HG03571 (cell line): ENCODE measurements around the gene CTLA4.

Source experiments
- ATAC-seq: cut with Tn5 transposase; IDR thresholded peaks from one replicate; pipeline ENCODE4 v1.9.1; 2021; ENCODE audit not compliant: unreplicated experiment

CTLA4 gene

GRCh38 chr2:203889944-203890343 is 22.4 kb downstream of the CTLA4 start:
- ATAC-seq, result no peak

- no peak for ATAC-seq
These were observed 23.2 kb downstream of the CTLA4 start for GRCh38 chr2:203890733-203891132.

GRCh38 chr2:203891474-203891873 is 23.9 kb downstream of the CTLA4 start:
- ATAC-seq, result no peak

GRCh38 chr2:203892207-203892606 is 24.6 kb downstream of the CTLA4 start:
- ATAC-seq, result no peak

- ATAC-seq, result no peak
These were observed 25.8 kb downstream of the CTLA4 start for GRCh38 chr2:203893401-203893800.

- no peak for ATAC-seq
These were observed 26.3 kb downstream of the CTLA4 start for GRCh38 chr2:203893840-203894239.

GRCh38 chr2:203894262-203894661 is 26.7 kb downstream of the CTLA4 start:
- ATAC-seq, result no peak

GRCh38 chr2:203897544-203897943 is 30.0 kb downstream of the CTLA4 start:
- no peak for ATAC-seq

- ATAC-seq, result no peak
These were observed 31.1 kb downstream of the CTLA4 start for GRCh38 chr2:203898657-203899056.

GRCh38 chr2:203900253-203900652 is 32.7 kb downstream of the CTLA4 start:
- ATAC-seq, result no peak

GRCh38 chr2:203904022-203904421 is 36.5 kb downstream of the CTLA4 start:
- no peak for ATAC-seq

- no peak for ATAC-seq
These were observed 38.1 kb downstream of the CTLA4 start for GRCh38 chr2:203905656-203906055.

GRCh38 chr2:203908066-203908796 is 40.7 kb downstream of the CTLA4 start:
- no peak for ATAC-seq

GRCh38 chr2:203908797-203909185 is 41.2 kb downstream of the CTLA4 start:
- no peak for ATAC-seq

- ATAC-seq, result no peak
These were observed 41.8 kb downstream of the CTLA4 start for GRCh38 chr2:203909261-203909967.

GRCh38 chr2:203909974-203910373 is 42.4 kb downstream of the CTLA4 start:
- ATAC-seq, result no peak

GRCh38 chr2:203913947-203914346 is 46.4 kb downstream of the CTLA4 start:
- ATAC-seq, result no peak

GRCh38 chr2:203914546-203915182 is 47.1 kb downstream of the CTLA4 start:
- no peak for ATAC-seq

- no peak for ATAC-seq
These were observed 47.7 kb downstream of the CTLA4 start for GRCh38 chr2:203915256-203915655.

GRCh38 chr2:203916756-203917155 is 49.2 kb downstream of the CTLA4 start:
- ATAC-seq, result no peak

GRCh38 chr2:203918264-203918663 is 50.7 kb downstream of the CTLA4 start:
- ATAC-seq, result no peak

- ATAC-seq, result no peak
These were observed 51.3 kb downstream of the CTLA4 start for GRCh38 chr2:203918839-203919238.
